Breast epithelium (tissue), 4 donors: Measurements from ENCODE around the gene STXBP1. TPM values are rescaled to one million over a fixed set of nuclear protein-coding genes. Genes with fewer than 3 reads are reported as not detected.
A peak's percentile ranks its signal among the peaks of the same experiment; 100 is the strongest.

ENCODE experiments used
- DNase-seq, 2 donors: peaks; one replicate each; pipeline ENCODE4 v3.0.0-alpha.2; 2019; ENCODE audit warnings: low spot score in 2 of 2
- H3K27ac ChIP-seq, 2 donors: fragments of 200-600 bp; sonication (generic) in 1 of 2; one replicate each; pipeline ENCODE4 v1.5.1; 2016 to 2019; ENCODE audit warnings: mild to moderate bottlenecking in 1 of 2
- H3K27me3 ChIP-seq, 2 donors: fragments of 200-600 bp; sonication (generic) in 1 of 2; one replicate each; pipeline versions ENCODE4 v1.5.1 to v1.6.0; 2017 to 2019; ENCODE audit warnings: control low read depth in 1 of 2, mild to moderate bottlenecking in 1 of 2
- H3K36me3 ChIP-seq: fragments of 200-600 bp; one replicate; pipeline ENCODE4 v1.5.1; 2019
- H3K4me1 ChIP-seq, 2 donors: fragments of 200-600 bp; sonication (generic); one replicate each; pipeline ENCODE4 v1.5.1; 2016 to 2019; ENCODE audit warnings: control low read depth in 1 of 2
- H3K4me3 ChIP-seq, 3 donors: fragments of 200-600 bp; sonication (generic); 1 replicate in 2 of 3; 2 replicates in 1 of 3; pipeline ENCODE4 v1.5.1; 2016 to 2019; ENCODE audit warnings: mild to moderate bottlenecking in 3 of 3, moderate library complexity in 2 of 3
- H3K9me3 ChIP-seq, 2 donors: fragments of 200-600 bp; sonication (generic) in 1 of 2; one replicate each; pipeline ENCODE4 v1.5.1; 2016 to 2019; ENCODE audit warnings: control low read depth in 1 of 2
- CTCF ChIP-seq, 3 donors: fragments of 450-650 bp; IDR thresholded peaks; one replicate each; pipeline ENCODE4 v1.5.1; 2016 to 2017; ENCODE audit warnings: antibody characterized with exemption in 3 of 3, mild to moderate bottlenecking in 3 of 3, moderate library complexity in 3 of 3
- POLR2A ChIP-seq: fragments of 450-650 bp; IDR thresholded peaks from one replicate; pipeline ENCODE4 v1.6.1; 2016; ENCODE audit warnings: antibody characterized with exemption, mild to moderate bottlenecking, moderate library complexity
- POLR2AphosphoS5 ChIP-seq, 3 donors: sonication (generic); formaldehyde crosslinking; IDR thresholded peaks; one replicate each; pipeline ENCODE4 v1.6.1; 2017; ENCODE audit warnings: antibody characterized with exemption in 3 of 3
- intact Hi-C: fragments of 100-400 bp; cut with DNase I; formaldehyde crosslinking; loops from one replicate; pipeline ENCODE4 v1.15.1; 2023; ENCODE audit warnings: low total_unique reads
- total RNA-seq, 3 donors: library from RNA; depleted of rRNA; stranded (reverse); fragments of >200 nt; gene quantifications; one replicate each; pipeline ENCODE4 v1.1.0, GENCODE V29; 2016

STXBP1 gene
- total RNA-seq, 3 donors from 2014 or later = 19.0 to 45.9 (median 43.2) TPM

- intact Hi-C loops = no loop called here
- Histone ChIP-seq H3K4me3 (no peak overlapping the region), H3K27me3 (no peaks in the 10 kb centered on the region), H3K27ac (peak overlapping the region in 1 of 2 donors; percentile 84), H3K4me1 (no peaks in the 10 kb centered on the region), H3K9me3 (no peaks in the 10 kb centered on the region), H3K36me3 (no peaks in the 10 kb centered on the region)
- TF ChIP-seq POLR2A = no peak
- no peak for TF ChIP-seq POLR2AphosphoS5 (IDR thresholded peaks at IDR 0.05)
- TF ChIP-seq CTCF (IDR thresholded peaks at IDR 0.05) = no peak
- DNase-seq = no peak
These were observed 55.2 kb downstream of the STXBP1 start for GRCh38 chr9:127667127-127667844.

DNA sequence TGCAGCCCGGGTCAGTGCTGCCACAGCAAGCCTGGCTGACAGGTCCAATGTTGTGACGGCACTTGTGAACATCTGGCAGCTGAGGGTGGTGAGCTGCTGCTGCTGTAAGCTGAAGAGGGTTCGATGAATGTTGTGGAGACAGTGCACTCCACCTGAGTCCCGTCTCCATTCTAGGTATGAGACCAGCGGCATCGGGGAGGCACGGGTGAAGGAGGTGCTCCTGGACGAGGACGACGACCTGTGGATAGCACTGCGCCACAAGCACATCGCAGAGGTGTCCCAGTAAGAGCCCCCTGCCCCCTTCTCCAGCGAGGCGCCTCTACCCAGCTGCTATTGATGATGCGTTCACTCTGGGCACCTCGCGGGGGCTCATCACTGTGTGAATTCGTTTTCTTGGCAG lies 55.8 kb downstream of the STXBP1 start:
- intact Hi-C loops = no loop called here
- H3K4me1 ChIP-seq = no peaks in the 10 kb centered on the region
- DNase-seq = no peak
- H3K36me3 ChIP-seq = no peaks in the 10 kb centered on the region
- H3K4me3 ChIP-seq = no peak overlapping the region
- TF ChIP-seq CTCF (IDR thresholded peaks at IDR 0.05) (no peak), POLR2A (no peak), POLR2AphosphoS5 (IDR thresholded peaks at IDR 0.05) (no peak)
- H3K9me3 ChIP-seq = no peaks in the 10 kb centered on the region
- peak overlapping the region in 1 of 2 donors; percentile 83 for H3K27ac ChIP-seq
- no peaks in the 10 kb centered on the region for H3K27me3 ChIP-seq

- Histone ChIP-seq H3K27me3 (no peaks in the 10 kb centered on the region), H3K4me1 (no peaks in the 10 kb centered on the region), H3K27ac (no peak overlapping the region), H3K9me3 (no peaks in the 10 kb centered on the region), H3K4me3 (no peak overlapping the region), H3K36me3 (peaks cover 3% of the 10 kb centered on the region)
- intact Hi-C loops = no loop called here
- no peak for DNase-seq
- no peak for TF ChIP-seq CTCF (IDR thresholded peaks at IDR 0.05)
- no peak for TF ChIP-seq POLR2A
- no peak for TF ChIP-seq POLR2AphosphoS5 (IDR thresholded peaks at IDR 0.05)
These were observed 61.2 kb downstream of the STXBP1 start for GRCh38 chr9:127673234-127673633.

- intact Hi-C loops = no loop called here
- Histone ChIP-seq H3K36me3 (peaks cover 3% of the 10 kb centered on the region), H3K27me3 (no peaks in the 10 kb centered on the region), H3K9me3 (no peaks in the 10 kb centered on the region), H3K4me3 (no peak overlapping the region), H3K4me1 (no peaks in the 10 kb centered on the region), H3K27ac (no peak overlapping the region)
- no peak for DNase-seq
- no peak for TF ChIP-seq POLR2AphosphoS5 (IDR thresholded peaks at IDR 0.05)
- TF ChIP-seq CTCF (IDR thresholded peaks at IDR 0.05) = no peak
- TF ChIP-seq POLR2A = no peak
These were observed 64.6 kb downstream of the STXBP1 start for GRCh38 chr9:127676638-127677037.

DNA sequence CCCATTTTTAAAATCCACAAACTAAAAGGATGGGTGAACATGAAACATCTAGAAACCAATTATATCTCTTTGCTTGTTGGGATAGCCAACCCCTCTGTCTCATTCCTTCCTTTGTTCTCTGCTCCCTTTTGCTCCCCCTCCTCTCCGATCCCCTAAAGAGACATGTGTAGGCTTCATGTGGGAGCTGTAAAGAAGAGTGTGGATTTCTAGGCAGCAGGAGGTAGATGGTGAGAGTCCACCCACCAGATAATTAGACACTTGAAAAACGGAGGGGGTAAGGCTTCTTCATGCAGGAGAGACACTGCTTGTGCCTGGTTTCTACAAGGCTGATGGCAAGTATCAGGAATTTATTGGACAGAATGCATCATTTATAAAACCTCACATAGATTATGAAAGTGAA lies 67.4 kb downstream of the STXBP1 start:
- intact Hi-C loops = no loop called here
- no peaks in the 10 kb centered on the region for H3K9me3 ChIP-seq
- H3K27me3 ChIP-seq = no peaks in the 10 kb centered on the region
- TF ChIP-seq POLR2AphosphoS5 (IDR thresholded peaks at IDR 0.05) (no peak), CTCF (IDR thresholded peaks at IDR 0.05) (no peak)
- no peak overlapping the region for H3K4me3 ChIP-seq
- DNase-seq = no peak
- H3K36me3 ChIP-seq = no peaks in the 10 kb centered on the region
- no peak overlapping the region for H3K27ac ChIP-seq
- H3K4me1 ChIP-seq = no peaks in the 10 kb centered on the region
